Nephron (organoid): Measurements from ENCODE around the gene MED13.

Experiments
- H3K27ac Mint-ChIP-seq, 3 experiments: 2 replicates each; pipeline ENCODE4 v1.8.0; 2020; ENCODE audit warnings: mixed read lengths in 3 of 3, mild to moderate bottlenecking in 2 of 3, moderate library complexity in 1 of 3
- H3K27me3 Mint-ChIP-seq: 2 replicates; pipeline ENCODE4 v1.8.0; 2021; ENCODE audit warnings: low read depth, mild to moderate bottlenecking, moderate library complexity, mixed read lengths
- H3K36me3 Mint-ChIP-seq: 2 replicates; pipeline ENCODE4 v1.8.0; 2020; ENCODE audit warnings: low read depth, mixed read lengths
- H3K4me1 Mint-ChIP-seq: 2 replicates; pipeline ENCODE4 v1.8.0; 2020; ENCODE audit warnings: mixed read lengths
- H3K4me3 Mint-ChIP-seq, 3 experiments: 2 replicates each; pipeline ENCODE4 v1.8.0; 2020; ENCODE audit warnings: mild to moderate bottlenecking in 3 of 3, mixed read lengths in 3 of 3, moderate library complexity in 2 of 3
- H3K9me3 Mint-ChIP-seq: 2 replicates; pipeline ENCODE4 v1.8.0; 2020; ENCODE audit warnings: mixed read lengths
- CTCF ChIP-seq, 3 experiments: fragments of 200-600 bp; sonication (generic); IDR thresholded peaks; one replicate each; pipeline ENCODE4 v1.5.0; 2021; ENCODE audit warnings: antibody characterized with exemption in 3 of 3; ENCODE audit not compliant: unreplicated experiment in 3 of 3

Gene MED13

DNA sequence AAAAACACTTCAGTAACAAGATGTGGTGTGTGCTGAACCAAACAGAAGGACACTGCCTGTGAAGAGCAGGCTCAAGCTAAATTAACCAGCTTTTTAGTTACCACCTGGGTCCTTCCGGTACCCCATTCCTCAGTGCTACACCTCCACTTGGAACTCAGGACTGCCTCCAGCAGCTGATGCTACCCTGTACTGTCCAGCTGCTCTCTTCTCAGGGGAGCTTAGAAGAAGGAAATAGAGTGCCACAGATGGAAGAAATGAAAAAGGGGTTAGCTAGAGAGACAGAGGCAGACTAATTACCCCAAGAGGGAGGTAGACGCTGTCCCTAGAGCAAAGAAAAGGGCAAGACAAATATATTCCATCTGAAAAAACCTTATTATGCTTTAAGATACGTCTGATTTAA lies 5.7 kb downstream of the MED13 start:
- H3K4me3 Mint-ChIP-seq, result peak overlapping the region in 2 of 3 experiments; percentile 29 to 58
- peaks cover 35% of the 10 kb centered on the region for H3K36me3 Mint-ChIP-seq
- peak overlapping the region; percentile 7 to 38 (median 15) for H3K27ac Mint-ChIP-seq
- no peak for TF ChIP-seq CTCF (IDR thresholded peaks at IDR 0.05; ENCODE audit: unreplicated experiment in 3 of 3)
- H3K27me3 Mint-ChIP-seq, result no peaks in the 10 kb centered on the region
- H3K9me3 Mint-ChIP-seq, result no peaks in the 10 kb centered on the region
- H3K4me1 Mint-ChIP-seq, result peaks cover 60% of the 10 kb centered on the region

DNA sequence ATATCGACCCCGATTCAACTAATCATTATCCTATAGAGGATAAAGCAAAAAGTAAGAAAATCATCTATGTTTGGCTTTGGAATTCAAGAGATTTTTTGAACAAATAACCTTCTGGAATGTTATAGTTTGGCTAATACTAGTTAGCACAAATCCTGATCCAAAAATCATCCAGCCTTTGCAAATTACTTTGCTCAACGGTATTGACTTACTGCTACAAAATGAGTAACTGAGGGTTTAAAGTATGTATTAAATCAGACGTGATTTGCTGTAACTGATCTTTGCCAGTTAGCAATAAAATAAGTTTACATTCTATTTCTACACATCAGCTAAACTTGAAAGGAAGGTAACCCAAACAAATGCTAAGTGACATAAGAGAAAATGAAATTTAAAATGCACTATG lies 6.5 kb downstream of the MED13 start:
- Mint-ChIP-seq H3K36me3 (peaks cover 37% of the 10 kb centered on the region), H3K27ac (peak overlapping the region in 2 of 3 experiments; percentile 30 to 73), H3K9me3 (no peaks in the 10 kb centered on the region), H3K4me3 (no peak overlapping the region), H3K4me1 (peaks cover 58% of the 10 kb centered on the region), H3K27me3 (no peaks in the 10 kb centered on the region)
- TF ChIP-seq CTCF (IDR thresholded peaks at IDR 0.05; ENCODE audit: unreplicated experiment in 3 of 3), result no peak

DNA sequence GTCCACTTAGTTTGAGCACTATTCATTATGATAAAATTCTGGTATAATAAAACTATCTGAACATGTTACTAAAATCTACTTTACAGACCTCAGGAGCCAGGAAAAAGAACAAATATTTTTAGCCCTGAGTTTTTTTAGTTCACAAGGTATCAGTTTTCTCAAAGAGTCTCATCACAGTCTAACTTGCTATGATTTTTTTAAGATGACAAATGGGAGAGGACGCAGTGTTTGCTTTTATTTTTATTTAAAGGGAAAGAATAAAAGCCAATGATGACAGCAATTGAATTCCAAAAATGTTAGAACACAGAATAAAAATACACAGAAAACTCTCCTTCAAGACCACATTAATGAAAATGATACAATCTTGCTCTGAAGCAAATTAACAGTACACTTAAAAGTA lies 7.4 kb downstream of the MED13 start:
- peaks cover 58% of the 10 kb centered on the region for H3K4me1 Mint-ChIP-seq
- H3K36me3 Mint-ChIP-seq, result peaks cover 40% of the 10 kb centered on the region
- H3K9me3 Mint-ChIP-seq, result no peaks in the 10 kb centered on the region
- H3K27me3 Mint-ChIP-seq, result no peaks in the 10 kb centered on the region
- H3K27ac Mint-ChIP-seq, result peak overlapping the region; percentile 63 to 73 (median 69)
- H3K4me3 Mint-ChIP-seq, result peak overlapping the region in 2 of 3 experiments; percentile 6 to 26
- TF ChIP-seq CTCF (IDR thresholded peaks at IDR 0.05; ENCODE audit: unreplicated experiment in 3 of 3), result no peak

GRCh38 chr17:62052765-62053338 lies 12.2 kb downstream of the MED13 start:
- H3K36me3 Mint-ChIP-seq, result peaks cover 52% of the 10 kb centered on the region
- TF ChIP-seq CTCF (IDR thresholded peaks at IDR 0.05; ENCODE audit: unreplicated experiment in 3 of 3), result no peak
- peak overlapping the region; percentile 24 to 64 (median 60) for H3K27ac Mint-ChIP-seq
- peaks cover 44% of the 10 kb centered on the region for H3K4me1 Mint-ChIP-seq
- H3K27me3 Mint-ChIP-seq, result no peaks in the 10 kb centered on the region
- no peak overlapping the region for H3K4me3 Mint-ChIP-seq
- no peaks in the 10 kb centered on the region for H3K9me3 Mint-ChIP-seq

GRCh38 chr17:62051053-62051452 lies 14.0 kb downstream of the MED13 start:
- Mint-ChIP-seq H3K4me3 (no peak overlapping the region), H3K36me3 (peaks cover 56% of the 10 kb centered on the region), H3K27ac (no peak overlapping the region), H3K9me3 (no peaks in the 10 kb centered on the region), H3K4me1 (peaks cover 29% of the 10 kb centered on the region), H3K27me3 (no peaks in the 10 kb centered on the region)
- no peak for TF ChIP-seq CTCF (IDR thresholded peaks at IDR 0.05; ENCODE audit: unreplicated experiment in 3 of 3)

DNA sequence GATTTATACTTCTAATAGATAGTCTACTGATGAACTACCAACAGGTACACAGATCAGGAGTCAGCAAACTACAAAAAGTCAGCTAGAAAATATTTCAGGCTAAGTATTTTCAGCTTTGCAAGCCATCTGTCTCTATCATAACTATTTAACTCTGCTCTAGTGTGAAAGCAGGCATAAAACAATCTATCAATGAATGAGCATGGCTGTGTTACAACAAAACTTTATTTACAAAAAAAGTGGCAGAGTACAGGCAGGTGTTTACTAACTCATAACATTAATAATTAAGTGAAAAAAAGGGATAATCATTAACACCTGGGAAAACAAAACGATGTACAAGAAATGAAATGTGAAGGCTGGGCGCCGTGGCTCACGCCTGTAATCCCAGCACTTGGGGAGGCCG lies 15.8 kb downstream of the MED13 start:
- no peak for TF ChIP-seq CTCF (IDR thresholded peaks at IDR 0.05; ENCODE audit: unreplicated experiment in 3 of 3)
- H3K9me3 Mint-ChIP-seq, result no peaks in the 10 kb centered on the region
- H3K27ac Mint-ChIP-seq, result peak overlapping the region in 1 of 3 experiments; percentile 59
- H3K4me3 Mint-ChIP-seq, result no peak overlapping the region
- H3K4me1 Mint-ChIP-seq, result peaks cover 24% of the 10 kb centered on the region
- no peaks in the 10 kb centered on the region for H3K27me3 Mint-ChIP-seq
- peaks cover 62% of the 10 kb centered on the region for H3K36me3 Mint-ChIP-seq
